Sigmoid colon (tissue), 4 donors: ENCODE results near the gene SLC25A45.

ENCODE experiments used
- CTCF ChIP-seq, 4 experiments: fragments of 450-650 bp in 3 of 4; fragments of 200-600 bp in 1 of 4; IDR thresholded peaks; one replicate each; pipeline ENCODE4 v1.5.1; 2016 to 2019; ENCODE audit warnings: antibody characterized with exemption in 4 of 4, mild to moderate bottlenecking in 3 of 4, moderate library complexity in 2 of 4
- POLR2A ChIP-seq, 2 donors: fragments of 450-650 bp; IDR thresholded peaks; one replicate each; pipeline ENCODE4 v1.6.1; 2016; ENCODE audit warnings: antibody characterized with exemption in 2 of 2, mild to moderate bottlenecking in 2 of 2, moderate library complexity in 2 of 2
- POLR2AphosphoS5 ChIP-seq, 4 donors: sonication (generic); formaldehyde crosslinking; IDR thresholded peaks; one replicate each; pipeline ENCODE4 v1.6.1; 2017; ENCODE audit warnings: antibody characterized with exemption in 4 of 4

- TF ChIP-seq POLR2AphosphoS5 (IDR thresholded peaks at IDR 0.05) (no peak), POLR2A (IDR thresholded peaks at IDR 0.05) (no peak), CTCF (IDR thresholded peaks at IDR 0.05) (no peak)
Measured at GRCh38 chr11:65355776-65356393, 26.6 kb downstream of the SLC25A45 start.
